ENCODE measurements around the gene KCNJ3.

KCNJ3 gene

GRCh38 chr2:154670083-154670482 lies 28.4 kb upstream of the KCNJ3 start:
- no peaks in the 10 kb centered on the region for H3K4me1 ChIP-seq (ENCODE audit: low read length)
- H2AFZ ChIP-seq (ENCODE audit: low read depth, low read length) = no peak overlapping the region
- no peaks in the 10 kb centered on the region for H3K9me3 ChIP-seq (ENCODE audit: insufficient read depth, low read length)
- H3K9ac ChIP-seq (ENCODE audit: low read length) = no peak overlapping the region
- no peaks in the 10 kb centered on the region for H3K27me3 ChIP-seq (ENCODE audit: low read depth, low read length)
- H3K4me2 ChIP-seq (ENCODE audit: low read length) = no peak overlapping the region
- H4K20me1 ChIP-seq (ENCODE audit: insufficient read depth, low read length) = no peaks in the 10 kb centered on the region
- H3K36me3 ChIP-seq (replicated peaks; ENCODE audit: low read depth, low read length) = no peaks in the 10 kb centered on the region
- TF ChIP-seq EZH2phosphoT487 (IDR thresholded peaks at IDR 0.05; ENCODE audit: low read depth) = no peak
- TF ChIP-seq CTCF (IDR thresholded peaks at IDR 0.05; ENCODE audit: low read depth, low read length) = no peak
- no peak overlapping the region for H3K27ac ChIP-seq (ENCODE audit: low read length)
- no peaks in the 10 kb centered on the region for H3K79me2 ChIP-seq (ENCODE audit: low read length)
- H3K4me3 ChIP-seq (ENCODE audit: low read length) = no peak overlapping the region

- Histone ChIP-seq H4K20me1 (ENCODE audit: insufficient read depth, low read length) (no peaks in the 10 kb centered on the region), H2AFZ (ENCODE audit: low read depth, low read length) (no peak overlapping the region; the same call in 1 of the 2 replicates), H3K27ac (ENCODE audit: low read length) (no peak overlapping the region), H3K4me2 (ENCODE audit: low read length) (no peak overlapping the region), H3K4me1 (ENCODE audit: low read length) (no peaks in the 10 kb centered on the region), H3K9me3 (ENCODE audit: insufficient read depth, low read length) (no peaks in the 10 kb centered on the region), H3K4me3 (ENCODE audit: low read length) (no peak overlapping the region), H3K36me3 (replicated peaks; ENCODE audit: low read depth, low read length) (no peaks in the 10 kb centered on the region), H3K79me2 (ENCODE audit: low read length) (no peaks in the 10 kb centered on the region), H3K9ac (ENCODE audit: low read length) (no peak overlapping the region), H3K27me3 (ENCODE audit: low read depth, low read length) (no peaks in the 10 kb centered on the region)
- TF ChIP-seq CTCF (IDR thresholded peaks at IDR 0.05; ENCODE audit: low read depth, low read length) = no peak
- no peak for TF ChIP-seq EZH2phosphoT487 (IDR thresholded peaks at IDR 0.05; ENCODE audit: low read depth)
Observed at GRCh38 chr2:154673694-154674093, 24.8 kb upstream of the KCNJ3 start.

DNA sequence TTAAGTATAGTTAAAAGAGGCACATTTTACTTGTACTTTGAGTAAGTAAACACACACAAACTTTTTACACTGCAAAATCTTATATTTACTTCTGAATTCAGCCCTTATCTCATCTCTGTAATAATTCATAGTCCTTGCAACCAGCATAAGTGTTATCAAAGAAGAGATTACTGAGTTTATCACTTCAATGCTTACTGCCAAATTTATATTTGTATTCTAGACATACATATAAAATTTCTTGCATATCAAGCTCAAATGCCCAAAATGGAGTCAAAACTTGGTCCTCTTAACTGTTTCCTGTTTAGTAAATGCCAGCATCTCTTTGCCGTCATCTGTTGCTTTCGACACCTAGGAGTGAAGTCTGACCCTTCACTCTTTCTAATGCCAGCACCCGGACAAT lies 21.1 kb upstream of the KCNJ3 start:
- no peaks in the 10 kb centered on the region for H3K36me3 ChIP-seq (replicated peaks; ENCODE audit: low read depth, low read length)
- peaks cover 23% of the 10 kb centered on the region for H3K4me1 ChIP-seq (ENCODE audit: low read length)
- H3K27ac ChIP-seq (ENCODE audit: low read length) = no peak overlapping the region
- H2AFZ ChIP-seq (ENCODE audit: low read depth, low read length) = no peak overlapping the region
- no peak overlapping the region for H3K4me3 ChIP-seq (ENCODE audit: low read length)
- H3K9ac ChIP-seq (ENCODE audit: low read length) = no peak overlapping the region
- TF ChIP-seq EZH2phosphoT487 (IDR thresholded peaks at IDR 0.05; ENCODE audit: low read depth) (no peak), CTCF (IDR thresholded peaks at IDR 0.05; ENCODE audit: low read depth, low read length) (no peak)
- no peaks in the 10 kb centered on the region for H4K20me1 ChIP-seq (ENCODE audit: insufficient read depth, low read length)
- no peaks in the 10 kb centered on the region for H3K27me3 ChIP-seq (ENCODE audit: low read depth, low read length)
- no peaks in the 10 kb centered on the region for H3K9me3 ChIP-seq (ENCODE audit: insufficient read depth, low read length)
- no peak overlapping the region for H3K4me2 ChIP-seq (ENCODE audit: low read length)
- no peaks in the 10 kb centered on the region for H3K79me2 ChIP-seq (ENCODE audit: low read length)

DNA sequence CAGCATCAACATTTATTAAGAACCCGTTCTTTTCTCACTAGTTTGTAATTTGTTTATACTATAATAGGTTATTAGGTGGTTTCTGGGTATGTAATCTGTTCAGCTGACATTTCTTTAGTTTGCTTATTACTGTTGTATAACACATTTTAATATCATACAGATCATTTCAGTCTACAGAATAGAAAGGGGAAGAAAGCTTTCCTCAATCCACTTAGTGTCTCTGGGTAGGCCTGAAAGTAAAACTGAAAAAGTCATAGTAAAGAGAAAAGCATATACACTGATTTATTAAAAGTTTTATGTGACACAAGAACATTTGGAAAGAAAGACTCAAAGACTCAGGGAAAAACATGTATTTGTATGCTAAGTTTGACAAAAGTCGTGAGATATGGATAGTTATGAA lies 16.8 kb upstream of the KCNJ3 start:
- H3K27me3 ChIP-seq (ENCODE audit: low read depth, low read length) = no peaks in the 10 kb centered on the region
- H3K4me2 ChIP-seq (ENCODE audit: low read length) = peak overlapping the region; percentile 64
- H2AFZ ChIP-seq (ENCODE audit: low read depth, low read length) = no peak overlapping the region
- no peaks in the 10 kb centered on the region for H3K36me3 ChIP-seq (replicated peaks; ENCODE audit: low read depth, low read length)
- no peaks in the 10 kb centered on the region for H3K9me3 ChIP-seq (ENCODE audit: insufficient read depth, low read length)
- H3K4me1 ChIP-seq (ENCODE audit: low read length) = peaks cover 25% of the 10 kb centered on the region
- H3K79me2 ChIP-seq (ENCODE audit: low read length) = no peaks in the 10 kb centered on the region
- no peak for TF ChIP-seq EZH2phosphoT487 (IDR thresholded peaks at IDR 0.05; ENCODE audit: low read depth)
- no peak for TF ChIP-seq CTCF (IDR thresholded peaks at IDR 0.05; ENCODE audit: low read depth, low read length)
- H3K9ac ChIP-seq (ENCODE audit: low read length) = no peak overlapping the region; the same call in 1 of the 2 replicates
- no peaks in the 10 kb centered on the region for H4K20me1 ChIP-seq (ENCODE audit: insufficient read depth, low read length)
- H3K4me3 ChIP-seq (ENCODE audit: low read length) = peak overlapping the region; percentile 39
- H3K27ac ChIP-seq (ENCODE audit: low read length) = peak overlapping the region; percentile 70
